ENCODE data around the gene HSPA12A. TPM values are rescaled to one million over a fixed set of nuclear protein-coding genes. Genes with fewer than 3 reads are reported as not detected.

The HSPA12A gene
- polyA plus RNA-seq, 1 donor = 8.0 TPM

- DNase-seq = no peak
These were observed 53.4 kb downstream of the HSPA12A start for GRCh38 chr10:116688741-116689495.

- DNase-seq = peak; percentile 43
These were observed 54.1 kb downstream of the HSPA12A start for GRCh38 chr10:116688241-116688711.

GRCh38 chr10:116687633-116688032 is 54.7 kb downstream of the HSPA12A start:
- no peak for DNase-seq

- no peak for DNase-seq
These were observed 55.7 kb downstream of the HSPA12A start for GRCh38 chr10:116686632-116687031.

- no peak for DNase-seq
These were observed 56.6 kb downstream of the HSPA12A start for GRCh38 chr10:116685807-116686206.

GRCh38 chr10:116684781-116685180 is 57.6 kb downstream of the HSPA12A start:
- no peak for DNase-seq

GRCh38 chr10:116683821-116684220 is 58.5 kb downstream of the HSPA12A start:
- DNase-seq = no peak

GRCh38 chr10:116683166-116683565 is 59.2 kb downstream of the HSPA12A start:
- no peak for DNase-seq

GRCh38 chr10:116679351-116679750 is 63.0 kb downstream of the HSPA12A start:
- DNase-seq = no peak

- DNase-seq = no peak
These were observed 65.7 kb downstream of the HSPA12A start for GRCh38 chr10:116676633-116677032.

- DNase-seq = no peak
These were observed 66.2 kb downstream of the HSPA12A start for GRCh38 chr10:116676118-116676517.

- no peak for DNase-seq
These were observed 67.4 kb downstream of the HSPA12A start for GRCh38 chr10:116674901-116675423.

GRCh38 chr10:116673866-116674265 is 68.5 kb downstream of the HSPA12A start:
- DNase-seq = no peak

GRCh38 chr10:116672891-116673290 is 69.5 kb downstream of the HSPA12A start:
- no peak for DNase-seq

GRCh38 chr10:116671274-116671926 is 71.0 kb downstream of the HSPA12A start:
- DNase-seq = no peak

GRCh38 chr10:116670706-116671105 is 71.7 kb downstream of the HSPA12A start:
- no peak for DNase-seq

GRCh38 chr10:116669832-116670644 is 72.3 kb downstream of the HSPA12A start:
- no peak for DNase-seq

- no peak for DNase-seq
These were observed 73.3 kb downstream of the HSPA12A start for GRCh38 chr10:116669080-116669479.

- no peak for DNase-seq
These were observed 73.9 kb downstream of the HSPA12A start for GRCh38 chr10:116668446-116668845.

GRCh38 chr10:116668018-116668417 is 74.3 kb downstream of the HSPA12A start:
- no peak for DNase-seq

GRCh38 chr10:116667484-116667883 is 74.9 kb downstream of the HSPA12A start:
- no peak for DNase-seq

- peak; percentile 77 for DNase-seq
These were observed 76.7 kb downstream of the HSPA12A start for GRCh38 chr10:116665541-116666125.
